Activated T-helper 2 cell treated with anti-CD3 and anti-CD28 coated beads, Interferon-gamma antibody, Interleukin-2, Interleukin-4, amounts not matched to agents 10 μg/mL and 5 μg/mL and 100 μg/mL, durations not matched to agents 14 hours and 24 hours and 36 hours (primary cell): Measurements from ENCODE around the gene SLC9C1. TPM values are rescaled to one million over a fixed set of nuclear protein-coding genes. Genes with fewer than 3 reads are reported as not detected.

Source experiments
- DNase-seq: peaks from one replicate; pipeline ENCODE4 v3.0.0; 2021; ENCODE audit warnings: low spot score
- H3K27ac Mint-ChIP-seq: one replicate; pipeline ENCODE4 v1.8.0; 2021; ENCODE audit warnings: mixed read lengths
- H3K27me3 Mint-ChIP-seq: one replicate; pipeline ENCODE4 v1.8.0; 2021; ENCODE audit warnings: low read depth, mixed read lengths
- H3K36me3 Mint-ChIP-seq: one replicate; pipeline ENCODE4 v1.8.0; 2021; ENCODE audit warnings: low read depth, mixed read lengths
- H3K4me1 Mint-ChIP-seq: one replicate; pipeline ENCODE4 v1.8.0; 2021; ENCODE audit warnings: low read depth, mixed read lengths
- H3K4me3 Mint-ChIP-seq: one replicate; pipeline ENCODE4 v1.8.0; 2021; ENCODE audit warnings: low read depth, mild to moderate bottlenecking, moderate library complexity, mixed read lengths
- H3K9me3 Mint-ChIP-seq: one replicate; pipeline ENCODE4 v1.8.0; 2021; ENCODE audit warnings: mixed read lengths
- intact Hi-C: fragments of 100-400 bp; cut with micrococcal nuclease; formaldehyde crosslinking; loops from one replicate; pipeline ENCODE4 v1.15.1; 2023
- total RNA-seq: library from RNA; stranded (reverse); gene quantifications from 2 replicates; pipeline ENCODE4 v1.2.3, GENCODE V29; 2022

SLC9C1 gene
- 0.37 TPM in 1 of 2 replicates, not detected in the other for total RNA-seq

DNA sequence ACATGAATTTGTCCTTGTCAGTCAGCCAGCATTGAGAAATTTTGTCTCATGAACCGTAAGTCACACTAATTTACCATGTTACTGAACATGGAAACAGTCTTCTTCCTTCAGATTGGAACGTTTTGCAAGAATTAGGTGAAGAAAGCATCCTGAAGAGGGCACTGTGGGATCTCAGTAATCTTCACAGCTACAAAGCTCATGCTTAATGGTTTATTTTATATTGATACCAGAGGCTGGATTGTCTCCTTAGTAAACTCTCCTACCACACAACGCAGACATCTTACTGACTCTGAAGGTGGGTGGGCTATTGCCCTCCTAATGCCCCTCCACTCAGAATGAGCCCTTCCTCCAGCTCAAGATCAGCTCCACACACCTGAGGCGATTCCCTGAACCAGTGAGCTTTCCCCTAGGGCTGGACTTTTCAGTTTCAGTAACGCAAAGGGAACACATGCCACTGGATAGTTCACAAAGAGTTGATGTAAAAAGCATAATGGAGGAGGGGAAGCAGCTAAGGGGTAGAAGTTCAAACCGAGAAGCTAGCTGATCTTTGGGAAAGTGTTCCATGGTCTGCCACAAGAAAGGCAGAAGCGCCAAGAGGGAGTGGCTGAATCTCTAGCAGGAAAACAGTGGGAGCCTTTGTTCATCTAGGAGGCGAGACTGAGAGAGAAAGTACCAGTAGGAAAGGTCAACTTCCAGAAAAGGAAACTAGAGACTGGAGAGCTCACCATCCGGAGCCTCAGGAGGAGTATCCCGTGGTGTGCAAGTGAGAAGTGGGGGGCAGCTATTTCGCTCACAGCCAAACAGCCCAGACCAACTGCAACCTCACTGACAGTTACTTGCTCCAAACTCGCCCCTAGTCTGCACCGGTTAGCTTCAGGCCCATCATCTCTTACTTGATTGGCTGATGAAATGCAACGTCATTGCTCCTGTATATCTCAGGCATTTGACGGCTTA lies at the start of gene SLC9C1:
SLC9C1 (minus strand) TSS at position 849 of the 954 bp plus-strand sequence. CDS start 7,425 bp downstream, outside the sequence.
- peak; percentile 28 for DNase-seq
- no peaks in the 10 kb centered on the region for H3K27me3 Mint-ChIP-seq
- H3K4me3 Mint-ChIP-seq, result peak within 1 kb of the TSS; percentile 70
- intact Hi-C loops, result loop anchor here (1.0 to 5.0 kb wide), 3 partner anchors 34 to 226 kb away; no protein-coding TSS in a partner anchor
- H3K27ac Mint-ChIP-seq, result peak within 1 kb of the TSS; percentile 83
- H3K36me3 Mint-ChIP-seq, result no peaks in the 10 kb centered on the region
- no peaks in the 10 kb centered on the region for H3K9me3 Mint-ChIP-seq
- H3K4me1 Mint-ChIP-seq, result peaks cover 45% of the 10 kb centered on the region

DNA sequence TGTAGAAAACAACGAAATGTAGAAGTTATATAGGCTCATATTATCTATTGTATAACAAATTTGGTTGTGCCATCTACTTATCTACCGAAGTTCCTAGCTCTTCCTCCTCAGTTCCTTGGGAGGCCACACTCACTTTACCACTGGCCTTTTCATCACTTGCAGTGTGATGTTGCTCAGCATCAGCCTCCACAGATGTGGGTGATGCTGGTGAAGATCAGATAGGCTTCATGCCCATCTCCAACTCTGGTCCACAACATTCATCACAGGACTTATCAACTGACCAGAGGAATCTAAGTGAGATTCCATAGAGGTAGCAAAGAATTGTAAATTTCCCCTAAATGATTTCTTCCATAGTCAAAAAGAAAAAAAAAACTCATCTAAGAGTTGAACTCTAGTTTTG lies 47.4 kb upstream of the SLC9C1 start:
- H3K27ac Mint-ChIP-seq, result peak overlapping the region; percentile 67
- no peaks in the 10 kb centered on the region for H3K27me3 Mint-ChIP-seq
- peaks cover 7% of the 10 kb centered on the region for H3K9me3 Mint-ChIP-seq
- peaks cover 87% of the 10 kb centered on the region for H3K36me3 Mint-ChIP-seq
- DNase-seq, result no peak
- H3K4me1 Mint-ChIP-seq, result peaks cover 61% of the 10 kb centered on the region
- H3K4me3 Mint-ChIP-seq, result no peak overlapping the region
- intact Hi-C loops, result no loop called here

DNA sequence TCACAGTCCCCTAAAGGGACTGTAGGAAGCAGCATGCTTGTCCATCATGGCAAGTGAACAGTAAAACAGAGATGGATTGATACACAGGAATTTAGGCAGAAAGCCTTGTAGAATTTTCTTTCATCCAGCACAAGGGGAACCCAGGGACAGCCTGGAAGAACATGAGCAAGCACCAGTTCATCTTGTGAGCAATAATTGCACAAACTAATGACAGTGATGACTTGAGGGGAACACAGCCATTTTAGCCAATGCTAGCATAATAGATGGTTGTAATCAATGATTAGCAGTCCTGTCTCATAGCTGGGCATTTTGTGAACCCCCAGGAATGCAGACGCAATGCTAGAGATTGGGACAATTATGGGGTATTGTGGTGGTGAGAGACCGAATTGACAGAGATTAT lies 45.6 kb upstream of the SLC9C1 start:
- Mint-ChIP-seq H3K4me3 (no peak overlapping the region), H3K36me3 (peaks cover 87% of the 10 kb centered on the region), H3K27me3 (no peaks in the 10 kb centered on the region), H3K4me1 (peaks cover 67% of the 10 kb centered on the region), H3K9me3 (peaks cover 7% of the 10 kb centered on the region), H3K27ac (no peak overlapping the region)
- DNase-seq, result no peak
- intact Hi-C loops, result loop anchor here (2.0 to 5.0 kb wide), 3 partner anchors 19 to 202 kb away; partner anchors contain the start of gene BTLA

DNA sequence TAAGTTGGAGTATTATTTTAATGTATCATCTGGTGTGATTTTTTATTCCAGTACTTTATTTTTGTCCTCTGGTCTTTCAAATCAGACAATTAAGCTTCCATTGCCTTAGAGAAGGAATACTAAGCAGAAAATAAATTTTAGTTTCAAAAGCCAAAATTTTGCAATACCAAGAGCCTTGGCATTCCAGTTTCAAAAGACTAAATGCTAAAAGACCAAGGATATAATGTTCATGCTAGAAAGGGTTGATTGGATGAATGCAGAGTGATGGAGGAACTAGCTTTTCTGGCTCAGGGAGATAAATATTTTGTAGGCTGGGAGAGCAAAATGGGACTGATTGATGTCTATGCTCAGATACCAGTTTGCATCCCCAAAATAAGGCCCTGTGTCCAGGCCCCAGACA lies 45.1 kb upstream of the SLC9C1 start:
- Mint-ChIP-seq H3K4me1 (peaks cover 68% of the 10 kb centered on the region), H3K4me3 (no peak overlapping the region), H3K27ac (no peak overlapping the region), H3K36me3 (peaks cover 86% of the 10 kb centered on the region), H3K9me3 (peaks cover 7% of the 10 kb centered on the region), H3K27me3 (no peaks in the 10 kb centered on the region)
- intact Hi-C loops, result loop anchor here (2.0 to 5.0 kb wide), 3 partner anchors 20 to 202 kb away; partner anchors contain the start of gene BTLA
- no peak for DNase-seq

DNA sequence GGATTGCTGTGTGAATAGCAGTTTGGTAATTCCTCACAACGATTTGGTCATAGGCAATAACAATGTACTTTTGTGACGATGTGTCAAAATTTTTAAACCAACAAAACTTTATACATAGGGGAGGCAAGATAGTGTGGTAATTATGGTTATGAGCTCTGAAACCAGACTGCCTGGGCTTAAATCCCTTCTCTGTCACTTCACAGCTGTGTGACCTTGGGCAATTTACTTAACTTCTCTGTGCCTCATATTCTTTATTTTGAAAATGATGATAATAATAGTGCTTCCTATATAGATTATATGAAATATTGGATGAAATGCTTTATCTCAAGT lies 44.7 kb upstream of the SLC9C1 start:
- H3K4me3 Mint-ChIP-seq, result peak overlapping the region; percentile 28
- H3K36me3 Mint-ChIP-seq, result peaks cover 86% of the 10 kb centered on the region
- intact Hi-C loops, result loop anchor here (1.0 to 5.0 kb wide), 4 partner anchors 20 to 201 kb away; partner anchors contain the start of gene BTLA
- H3K9me3 Mint-ChIP-seq, result peaks cover 5% of the 10 kb centered on the region
- H3K4me1 Mint-ChIP-seq, result peaks cover 70% of the 10 kb centered on the region
- no peak for DNase-seq
- H3K27me3 Mint-ChIP-seq, result no peaks in the 10 kb centered on the region
- H3K27ac Mint-ChIP-seq, result peak overlapping the region; percentile 53

DNA sequence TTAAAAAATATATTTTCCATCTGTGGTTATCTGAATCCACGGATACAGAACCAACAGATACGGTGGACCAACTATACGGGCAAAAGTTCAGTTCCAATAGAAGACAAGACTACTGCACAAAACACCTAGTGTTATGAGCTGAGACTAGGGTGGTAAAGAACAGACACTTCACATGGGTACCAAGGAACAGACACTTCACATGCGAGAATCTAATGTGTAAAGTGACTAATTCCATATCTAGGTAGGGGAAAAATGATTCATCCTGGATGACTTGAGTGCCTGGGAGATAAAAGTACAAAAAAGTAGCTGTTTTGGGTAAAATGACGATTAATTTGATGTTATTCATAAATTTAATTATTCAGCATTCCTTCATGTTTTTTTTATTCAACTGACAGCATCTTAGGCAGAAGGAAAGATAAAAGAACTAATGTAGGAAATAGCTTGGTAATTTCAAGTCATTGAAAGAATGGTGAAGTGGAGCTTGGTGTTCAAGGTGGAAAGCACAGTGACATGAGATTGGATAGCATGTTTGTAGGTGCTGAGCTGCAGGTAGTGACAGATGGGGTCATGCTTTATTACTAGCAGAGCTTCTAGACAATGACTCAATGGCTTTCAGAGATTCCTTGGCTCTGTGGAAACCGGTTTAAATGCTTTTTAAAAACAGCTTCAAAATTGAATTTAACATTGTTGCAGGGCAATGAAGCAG lies 44.2 kb upstream of the SLC9C1 start:
- H3K4me1 Mint-ChIP-seq, result peaks cover 71% of the 10 kb centered on the region
- no peaks in the 10 kb centered on the region for H3K27me3 Mint-ChIP-seq
- peaks cover 81% of the 10 kb centered on the region for H3K36me3 Mint-ChIP-seq
- H3K27ac Mint-ChIP-seq, result peak overlapping the region; percentile 53
- H3K4me3 Mint-ChIP-seq, result peak overlapping the region; percentile 28
- peaks cover 4% of the 10 kb centered on the region for H3K9me3 Mint-ChIP-seq
- no peak for DNase-seq
- intact Hi-C loops, result loop anchor here (1.0 to 5.0 kb wide), 4 partner anchors 21 to 201 kb away; partner anchors contain the start of gene BTLA

DNA sequence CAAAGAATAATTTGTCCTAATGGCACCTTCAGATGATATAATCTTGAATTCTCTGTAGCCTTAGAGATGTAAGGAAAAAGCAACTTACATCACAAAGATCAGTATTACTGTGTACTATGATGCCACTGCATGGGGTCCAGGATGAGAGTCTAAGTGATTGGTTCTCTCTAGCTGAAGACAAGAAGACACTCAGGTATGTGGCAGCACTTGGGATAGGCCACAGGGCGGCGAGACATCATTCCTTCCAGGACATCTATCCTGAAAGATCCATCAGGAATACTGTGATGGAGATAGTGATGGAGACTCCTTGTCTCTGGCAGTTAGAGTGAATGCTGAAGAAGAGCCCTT lies 41.4 kb upstream of the SLC9C1 start:
- no peak for DNase-seq
- Mint-ChIP-seq H3K27me3 (no peaks in the 10 kb centered on the region), H3K9me3 (no peaks in the 10 kb centered on the region), H3K27ac (peak overlapping the region; percentile 29), H3K4me1 (peaks cover 58% of the 10 kb centered on the region), H3K4me3 (peak overlapping the region; percentile 90), H3K36me3 (peaks cover 60% of the 10 kb centered on the region)
- intact Hi-C loops, result loop anchor here (2.0 to 5.0 kb wide), 3 partner anchors 47 to 198 kb away; partner anchors contain the start of gene BTLA

DNA sequence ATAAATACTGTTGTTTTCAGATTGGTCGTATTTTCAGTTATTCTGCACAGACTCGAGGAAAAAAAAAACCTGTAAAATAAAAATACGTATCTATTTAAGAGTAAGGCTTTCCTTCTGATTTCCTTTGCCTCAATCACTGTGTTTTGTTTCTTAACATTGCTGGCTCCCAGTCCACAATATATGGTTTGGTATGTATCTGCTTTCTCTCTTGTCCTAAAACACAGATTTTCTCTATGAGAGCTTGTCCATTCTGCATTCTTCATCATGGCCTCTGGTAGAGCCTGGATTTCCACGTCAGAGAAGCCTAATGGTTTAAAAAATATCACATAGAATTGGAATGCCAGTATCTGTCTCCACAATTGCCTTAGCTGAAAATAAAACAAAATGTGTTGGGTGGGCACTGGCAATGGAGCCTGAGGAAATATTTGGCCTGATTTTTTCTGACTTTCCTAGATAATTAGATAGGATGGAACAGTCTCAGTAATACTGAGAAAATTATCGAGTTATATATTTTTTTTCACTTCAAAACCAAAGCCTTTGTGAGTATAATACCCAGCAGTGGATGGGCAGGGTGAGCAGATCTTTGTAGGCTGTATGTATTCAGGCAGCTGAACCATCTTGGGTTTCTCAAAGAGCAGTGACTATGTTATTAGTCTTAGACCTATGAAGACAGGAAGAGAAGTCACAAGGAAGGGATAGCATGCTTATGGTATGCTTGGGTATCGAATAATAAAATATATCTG lies 40.8 kb upstream of the SLC9C1 start:
- DNase-seq, result no peak
- peaks cover 55% of the 10 kb centered on the region for H3K36me3 Mint-ChIP-seq
- intact Hi-C loops, result loop anchor here (2.0 to 5.0 kb wide), 3 partner anchors 48 to 198 kb away; partner anchors contain the start of gene BTLA
- no peaks in the 10 kb centered on the region for H3K9me3 Mint-ChIP-seq
- peak overlapping the region; percentile 90 for H3K4me3 Mint-ChIP-seq
- no peaks in the 10 kb centered on the region for H3K27me3 Mint-ChIP-seq
- H3K27ac Mint-ChIP-seq, result peak overlapping the region; percentile 85
- peaks cover 56% of the 10 kb centered on the region for H3K4me1 Mint-ChIP-seq

DNA sequence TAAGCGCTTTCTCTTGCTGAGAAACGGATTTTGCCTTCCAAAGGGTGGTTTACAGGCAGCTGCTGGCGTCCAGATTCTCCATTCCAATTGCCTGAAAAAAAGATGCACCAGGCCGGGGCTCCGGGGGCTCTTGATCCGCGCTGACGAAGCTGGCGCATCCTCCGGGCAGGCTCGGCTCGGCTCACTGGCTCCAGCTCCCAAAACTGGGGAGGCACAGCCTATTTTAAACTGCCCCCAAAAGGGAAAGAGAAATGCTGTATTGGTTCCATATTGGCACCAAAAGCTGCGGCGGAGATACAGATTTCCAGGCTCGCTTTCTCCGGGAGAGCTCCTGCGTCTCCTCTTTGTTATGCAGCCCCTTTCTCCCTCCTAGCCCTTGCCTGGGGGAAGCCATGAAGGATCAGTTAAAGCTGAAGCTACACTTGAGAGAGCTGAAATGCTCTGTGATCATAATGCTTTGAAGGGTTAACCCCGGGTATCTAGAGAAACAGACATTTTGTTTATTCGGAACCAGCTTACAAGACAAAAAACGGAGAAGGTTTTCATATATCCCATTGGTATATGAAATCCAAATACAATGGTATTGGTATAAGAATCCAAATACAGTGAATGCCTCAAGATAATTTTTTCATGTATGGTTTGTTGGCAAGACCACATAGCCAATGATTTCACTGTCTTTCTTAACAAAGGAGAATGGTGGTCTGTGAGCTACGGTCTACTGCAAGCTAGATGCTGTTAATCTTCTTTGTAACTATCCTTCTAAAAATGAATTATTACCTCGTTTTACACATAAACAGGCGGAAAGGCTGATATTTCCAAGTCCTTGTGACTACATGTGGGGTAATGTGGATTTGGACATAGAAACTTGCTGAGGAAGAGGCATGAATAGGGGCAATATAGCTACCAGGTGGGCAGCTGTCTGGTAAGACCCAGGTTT lies 39.6 kb upstream of the SLC9C1 start:
- DNase-seq, result peak; percentile 26
- no peaks in the 10 kb centered on the region for H3K9me3 Mint-ChIP-seq
- H3K4me3 Mint-ChIP-seq, result peak overlapping the region; percentile 90
- peak overlapping the region; percentile 85 for H3K27ac Mint-ChIP-seq
- peaks cover 45% of the 10 kb centered on the region for H3K36me3 Mint-ChIP-seq
- intact Hi-C loops, result loop anchor here (2.0 kb wide), 1 partner anchor 49 kb away; no protein-coding TSS in a partner anchor
- H3K27me3 Mint-ChIP-seq, result no peaks in the 10 kb centered on the region
- H3K4me1 Mint-ChIP-seq, result peaks cover 48% of the 10 kb centered on the region

DNA sequence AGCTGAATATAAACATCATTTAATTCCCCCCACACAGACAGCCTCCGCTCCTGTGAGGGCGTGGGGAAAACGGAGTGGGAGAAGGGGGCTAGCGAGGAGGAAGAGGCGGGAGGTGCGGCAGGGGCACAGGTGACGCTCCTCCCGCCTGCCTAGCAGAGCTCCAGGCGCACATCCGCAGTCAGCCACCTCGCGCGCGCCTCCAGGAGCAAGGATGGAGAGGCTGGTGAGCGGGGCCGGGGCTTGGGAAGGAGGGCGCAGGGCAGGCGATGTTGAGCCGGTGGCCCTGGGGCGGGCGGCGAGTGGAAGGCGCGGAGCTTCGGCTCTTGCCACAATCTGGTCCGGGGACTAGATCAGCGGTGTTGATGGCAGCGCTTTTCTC lies 39.0 kb upstream of the SLC9C1 start, which contains the start of gene CD200:
CD200 (plus strand) TSS at position 155 of the 379 bp plus-strand sequence; CDS start at position 212, 57 bp downstream.
- Mint-ChIP-seq H3K36me3 (peaks cover 38% of the 10 kb centered on the region), H3K27me3 (no peaks in the 10 kb centered on the region), H3K27ac (peak within 1 kb of the TSS; percentile 85), H3K4me1 (peaks cover 42% of the 10 kb centered on the region), H3K4me3 (peak within 1 kb of the TSS; percentile 90), H3K9me3 (no peaks in the 10 kb centered on the region)
- peak; percentile 49 for DNase-seq
- intact Hi-C loops, result no loop called here

DNA sequence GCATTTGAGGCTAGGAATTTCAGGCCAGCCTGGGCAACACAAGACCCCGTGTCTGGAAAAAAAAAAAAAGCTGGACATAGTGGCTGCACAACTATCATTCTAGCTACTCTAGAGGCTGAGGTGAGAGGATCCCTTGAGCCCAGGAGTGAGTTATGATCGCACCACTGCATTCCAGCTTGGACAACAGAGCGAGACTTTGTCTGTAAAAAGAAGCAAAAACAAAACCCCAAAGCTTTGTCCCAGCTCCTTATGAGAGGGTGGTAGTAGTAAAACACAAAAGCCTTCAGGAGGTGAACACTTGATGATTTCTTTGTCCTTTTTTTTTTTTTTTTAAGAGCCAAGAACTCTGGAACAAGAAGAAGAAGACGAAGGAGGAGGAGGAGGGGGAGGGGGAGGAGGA lies 37.8 kb upstream of the SLC9C1 start:
- Mint-ChIP-seq H3K4me1 (peaks cover 35% of the 10 kb centered on the region), H3K27ac (no peak overlapping the region), H3K9me3 (no peaks in the 10 kb centered on the region), H3K4me3 (peak overlapping the region; percentile 90), H3K27me3 (no peaks in the 10 kb centered on the region), H3K36me3 (peaks cover 31% of the 10 kb centered on the region)
- DNase-seq, result no peak
- intact Hi-C loops, result no loop called here
